Liver (tissue), 9 donors: Measurements from ENCODE around the gene ZNF555. TPM values are rescaled to one million over a fixed set of nuclear protein-coding genes. Genes with fewer than 3 reads are reported as not detected.

Source experiments
- DNase-seq: peaks from one replicate; pipeline ENCODE4 v3.0.0-alpha.2; 2017; ENCODE audit warnings: low spot score
- H3K27ac ChIP-seq, 2 donors: one replicate each; pipeline ENCODE4 v1.7.0; 2013; ENCODE audit warnings: inconsistent platforms in 2 of 2, low read length in 2 of 2, control low read depth in 1 of 2, low read depth in 1 of 2, mild to moderate bottlenecking in 1 of 2
- H3K27me3 ChIP-seq, 4 donors: one replicate each; pipeline versions ENCODE4 v1.6.1 to v1.7.0; 2013; ENCODE audit warnings: low read length in 3 of 4, inconsistent platforms in 1 of 4, mild to moderate bottlenecking in 1 of 4, moderate library complexity in 1 of 4; ENCODE audit not compliant: control insufficient read depth in 4 of 4, insufficient read depth in 4 of 4
- H3K36me3 ChIP-seq, 4 donors: one replicate each; pipeline versions ENCODE4 v1.6.1 to v1.7.0; 2013; ENCODE audit warnings: low read length in 3 of 4, mild to moderate bottlenecking in 3 of 4, low read depth in 1 of 4, moderate library complexity in 1 of 4; ENCODE audit not compliant: control insufficient read depth in 4 of 4, insufficient read depth in 3 of 4
- H3K4me1 ChIP-seq, 4 donors: one replicate each; pipeline versions ENCODE4 v1.6.1 to v1.7.0; 2013; ENCODE audit warnings: low read length in 3 of 4, mild to moderate bottlenecking in 3 of 4, moderate library complexity in 1 of 4; ENCODE audit not compliant: control insufficient read depth in 4 of 4, insufficient read depth in 4 of 4
- H3K4me3 ChIP-seq, 3 donors: one replicate each; pipeline versions ENCODE4 v1.6.1 to v1.7.0; 2013; ENCODE audit warnings: low read length in 3 of 3, control low read depth in 1 of 3, low read depth in 1 of 3, mild to moderate bottlenecking in 1 of 3
- H3K9ac ChIP-seq, 2 donors: one replicate each; pipeline ENCODE4 v1.7.0; 2013; ENCODE audit warnings: low read length in 2 of 2, mild to moderate bottlenecking in 2 of 2, moderate library complexity in 2 of 2, control low read depth in 1 of 2, low read depth in 1 of 2
- H3K9me3 ChIP-seq, 4 donors: one replicate each; pipeline versions ENCODE4 v1.6.1 to v1.7.0; 2013; ENCODE audit warnings: low read length in 3 of 4; ENCODE audit not compliant: control insufficient read depth in 4 of 4
- ATF3 ChIP-seq: IDR thresholded peaks from 2 replicates; pipeline ENCODE4 v1.6.1; 2016; ENCODE audit warnings: antibody characterized with exemption
- CTCF ChIP-seq: fragments of 150-350 bp; IDR thresholded peaks from 2 replicates; pipeline ENCODE4 v1.5.1; 2017; ENCODE audit warnings: improper control_type of control experiment, low read depth, low read length; ENCODE audit not compliant: missing input control
- FOXA1 ChIP-seq: IDR thresholded peaks from 2 replicates; pipeline ENCODE4 v1.6.1; 2016; ENCODE audit warnings: antibody characterized with exemption
- HNF4A ChIP-seq, 2 donors: conservative IDR thresholded peaks; 2 replicates each; pipeline ENCODE4 v1.6.1; 2016; ENCODE audit warnings: antibody characterized with exemption in 2 of 2, mild to moderate bottlenecking in 2 of 2
- HNF4G ChIP-seq: IDR thresholded peaks from 2 replicates; pipeline ENCODE4 v1.6.1; 2016; ENCODE audit warnings: antibody characterized with exemption
- JUND ChIP-seq, 2 donors: IDR thresholded peaks; 2 replicates each; pipeline ENCODE4 v1.6.1; 2016; ENCODE audit warnings: antibody characterized with exemption in 2 of 2
- NR2F2 ChIP-seq: IDR thresholded peaks from 2 replicates; pipeline ENCODE4 v1.6.1; 2016; ENCODE audit warnings: antibody characterized with exemption
- RAD21 ChIP-seq, 2 donors: IDR thresholded peaks; 2 replicates each; pipeline ENCODE4 v1.6.1; 2016; ENCODE audit warnings: antibody characterized with exemption in 2 of 2, mild to moderate bottlenecking in 2 of 2
- ZBTB33 ChIP-seq: IDR thresholded peaks from 2 replicates; pipeline ENCODE4 v1.6.1; 2016; ENCODE audit warnings: antibody characterized with exemption
- WGBS: extraction: QIAGEN DNeasy Blood & Tissue Kit; methylation state at CpG from one replicate; pipeline ENCODE4 v1.1.7; 2013; 5-methylcytosine and 5-hydroxymethylcytosine counted together
- polyA plus RNA-seq, 2 donors: library from polyadenylated mRNA; stranded (reverse) in 1 of 2; unstranded in 1 of 2; fragments of 200-250 nt in 1 of 2; fragments of >200 nt in 1 of 2; fragmentation: Nextera tagmentation in 1 of 2; extraction: Ambion mirVana in 1 of 2; gene quantifications; one replicate each; pipeline versions ENCODE4 v1.2.1 to v1.2.3, GENCODE V29; 2013 to 2015
- total RNA-seq, 2 donors: library from RNA; depleted of rRNA; stranded (reverse); fragments of >200 nt; gene quantifications; one replicate each; pipeline ENCODE4 v1.2.3, GENCODE V29; 2014
- TF ChIP-seq, protein P1 (sequence below): IDR thresholded peaks from 2 replicates; pipeline ENCODE4 v1.6.1; 2016; ENCODE audit warnings: antibody characterized with exemption, mild to moderate bottlenecking
- donor health status: healthy.
- donor health status: healthy.
- donor health status: healthy.
- donor health status: healthy.
- donor health status: healthy.

Gene ZNF555
- total and polyA plus RNA-seq, 4 donors: 1.3 to 2.8 (median 2.2) TPM

GRCh38 chr19:2797280-2797679 lies 44.0 kb upstream of the ZNF555 start:
- Histone ChIP-seq H3K36me3 (peaks cover 0 to 20% (median 5%) of the 10 kb centered on the region in 4 donors), H3K4me1 (peaks cover 0 to 9% (median 6%) of the 10 kb centered on the region in 4 donors), H3K27ac (no peak overlapping the region), H3K9ac (no peak overlapping the region), H3K9me3 (no peaks in the 10 kb centered on the region), H3K27me3 (no peaks in the 10 kb centered on the region), H3K4me3 (no peak overlapping the region)
- DNase-seq: no peak
- WGBS: 97% methylated on average over 15 of the region's 15 CpGs
- no peak for TF ChIP-seq FOXA1

- Histone ChIP-seq H3K27ac (peak overlapping the region in 1 of 2 donors; percentile 11), H3K36me3 (peaks cover 0 to 27% (median 6%) of the 10 kb centered on the region in 4 donors)
- 96% methylated on average over 16 of the region's 16 CpGs for WGBS
Measured at GRCh38 chr19:2798158-2798685, 43.1 kb upstream of the ZNF555 start.

DNA sequence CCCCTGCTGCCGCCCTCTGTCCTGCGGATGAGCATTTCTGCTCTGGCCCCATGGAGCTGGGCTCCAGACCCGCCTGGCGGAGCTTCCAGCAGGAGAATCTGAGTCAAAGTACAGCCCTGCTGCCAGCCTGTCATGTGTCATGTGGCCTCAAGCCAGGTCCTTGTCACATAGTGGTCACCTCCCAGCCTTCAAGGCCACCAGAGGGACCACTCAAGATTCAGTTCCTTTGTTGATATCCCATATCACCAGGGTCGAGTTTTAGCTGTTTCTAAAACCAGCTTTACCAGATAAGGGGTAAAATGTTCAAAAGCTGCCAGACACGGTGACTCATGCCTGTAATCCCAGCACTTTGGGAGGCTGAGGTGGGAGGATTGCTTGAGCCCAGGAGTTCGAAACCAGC lies 42.5 kb upstream of the ZNF555 start:
- no peak overlapping the region for H3K9ac ChIP-seq
- H3K27ac ChIP-seq: peak overlapping the region in 1 of 2 donors; percentile 11
- H3K27me3 ChIP-seq: no peaks in the 10 kb centered on the region
- whole genome bisulfite sequencing: 71% methylated on average over 7 of the region's 7 CpGs
- no peak overlapping the region for H3K4me3 ChIP-seq
- H3K4me1 ChIP-seq: peaks cover 0 to 9% (median 6%) of the 10 kb centered on the region in 4 donors
- DNase-seq: no peak
- TF ChIP-seq HNF4A (conservative IDR thresholded peaks at IDR 0.05): peak; percentile 9 to 36
- TF ChIP-seq ZBTB33: no peak
- no peak for TF ChIP-seq FOXA1
- TF ChIP-seq, protein P1, sequence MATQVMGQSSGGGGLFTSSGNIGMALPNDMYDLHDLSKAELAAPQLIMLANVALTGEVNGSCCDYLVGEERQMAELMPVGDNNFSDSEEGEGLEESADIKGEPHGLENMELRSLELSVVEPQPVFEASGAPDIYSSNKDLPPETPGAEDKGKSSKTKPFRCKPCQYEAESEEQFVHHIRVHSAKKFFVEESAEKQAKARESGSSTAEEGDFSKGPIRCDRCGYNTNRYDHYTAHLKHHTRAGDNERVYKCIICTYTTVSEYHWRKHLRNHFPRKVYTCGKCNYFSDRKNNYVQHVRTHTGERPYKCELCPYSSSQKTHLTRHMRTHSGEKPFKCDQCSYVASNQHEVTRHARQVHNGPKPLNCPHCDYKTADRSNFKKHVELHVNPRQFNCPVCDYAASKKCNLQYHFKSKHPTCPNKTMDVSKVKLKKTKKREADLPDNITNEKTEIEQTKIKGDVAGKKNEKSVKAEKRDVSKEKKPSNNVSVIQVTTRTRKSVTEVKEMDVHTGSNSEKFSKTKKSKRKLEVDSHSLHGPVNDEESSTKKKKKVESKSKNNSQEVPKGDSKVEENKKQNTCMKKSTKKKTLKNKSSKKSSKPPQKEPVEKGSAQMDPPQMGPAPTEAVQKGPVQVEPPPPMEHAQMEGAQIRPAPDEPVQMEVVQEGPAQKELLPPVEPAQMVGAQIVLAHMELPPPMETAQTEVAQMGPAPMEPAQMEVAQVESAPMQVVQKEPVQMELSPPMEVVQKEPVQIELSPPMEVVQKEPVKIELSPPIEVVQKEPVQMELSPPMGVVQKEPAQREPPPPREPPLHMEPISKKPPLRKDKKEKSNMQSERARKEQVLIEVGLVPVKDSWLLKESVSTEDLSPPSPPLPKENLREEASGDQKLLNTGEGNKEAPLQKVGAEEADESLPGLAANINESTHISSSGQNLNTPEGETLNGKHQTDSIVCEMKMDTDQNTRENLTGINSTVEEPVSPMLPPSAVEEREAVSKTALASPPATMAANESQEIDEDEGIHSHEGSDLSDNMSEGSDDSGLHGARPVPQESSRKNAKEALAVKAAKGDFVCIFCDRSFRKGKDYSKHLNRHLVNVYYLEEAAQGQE: no peak
- no peak for TF ChIP-seq ATF3
- no peaks in the 10 kb centered on the region for H3K9me3 ChIP-seq
- peaks cover 0 to 28% (median 6%) of the 10 kb centered on the region in 4 donors for H3K36me3 ChIP-seq

More at GRCh38 chr19:2798158-2798685, 43.1 kb upstream of the ZNF555 start:
- no peak for TF ChIP-seq CTCF
- TF ChIP-seq HNF4A (conservative IDR thresholded peaks at IDR 0.05): peak in 1 of 2 donors; percentile 0
- TF ChIP-seq NR2F2: no peak
- TF ChIP-seq HNF4G: no peak
- TF ChIP-seq JUND (IDR thresholded peaks at IDR 0.05): no peak
- no peak for TF ChIP-seq RAD21 (IDR thresholded peaks at IDR 0.05)
- no peak for DNase-seq
- Histone ChIP-seq H3K9ac (no peak overlapping the region), H3K4me1 (peaks cover 0 to 9% (median 6%) of the 10 kb centered on the region in 4 donors), H3K27me3 (no peaks in the 10 kb centered on the region), H3K9me3 (no peaks in the 10 kb centered on the region), H3K4me3 (no peak overlapping the region)
